Endothelial cell of umbilical vein (primary cell): ENCODE measurements around the gene CNP.

ENCODE experiments used
- CTCF ChIP-seq, 2 donors: IDR thresholded peaks; 1 replicate in 1 of 2; 2 replicates in 1 of 2; pipeline ENCODE4 v1.5.1; 2011; ENCODE audit warnings: low read length in 2 of 2, mild to moderate bottlenecking in 2 of 2, moderate library complexity in 2 of 2, control low read depth in 1 of 2, inconsistent platforms in 1 of 2, low read depth in 1 of 2; ENCODE audit not compliant: insufficient read depth in 1 of 2; ENCODE audit errors: extremely low read depth in 1 of 2
- EZH2 ChIP-seq: IDR thresholded peaks from 2 replicates; pipeline ENCODE4 v1.6.1; 2012; ENCODE audit warnings: borderline replicate concordance, low read depth, mild to moderate bottlenecking, moderate library complexity, low read length, inconsistent platforms; ENCODE audit not compliant: severe bottlenecking
- GATA2 ChIP-seq: IDR thresholded peaks from 2 replicates; pipeline ENCODE4 v1.7.0; 2011; ENCODE audit warnings: low read depth, mild to moderate bottlenecking, moderate library complexity, mixed read lengths, low read length; ENCODE audit not compliant: insufficient read length, insufficient read depth
- MAX ChIP-seq: IDR thresholded peaks from 2 replicates; pipeline ENCODE4 v1.6.1; 2011; ENCODE audit not compliant: insufficient read depth, insufficient read length
- POLR2A ChIP-seq: IDR thresholded peaks from 2 replicates; pipeline ENCODE4 v1.6.1; 2012; ENCODE audit warnings: low read depth, mild to moderate bottlenecking, control low read depth, low read length
- POLR2AphosphoS5 ChIP-seq: IDR thresholded peaks from 2 replicates; pipeline ENCODE4 v1.6.1; 2012; ENCODE audit warnings: low read depth, mild to moderate bottlenecking, control low read depth, low read length, moderate library complexity; ENCODE audit not compliant: insufficient read depth

GRCh38 chr17:41986634-41987033 lies 20.0 kb downstream of the CNP start:
- TF ChIP-seq POLR2A = no peak
- no peak for TF ChIP-seq CTCF (IDR thresholded peaks at IDR 0.05; ENCODE audit: extremely low read depth in 1 of 2, insufficient read depth in 1 of 2, low read depth in 1 of 2, low read length in 2 of 2)
- no peak for TF ChIP-seq MAX
- TF ChIP-seq EZH2 = no peak
- TF ChIP-seq GATA2 = no peak
- TF ChIP-seq POLR2AphosphoS5 = no peak
